Measurements from ENCODE around the gene DAPK3.

DNA sequence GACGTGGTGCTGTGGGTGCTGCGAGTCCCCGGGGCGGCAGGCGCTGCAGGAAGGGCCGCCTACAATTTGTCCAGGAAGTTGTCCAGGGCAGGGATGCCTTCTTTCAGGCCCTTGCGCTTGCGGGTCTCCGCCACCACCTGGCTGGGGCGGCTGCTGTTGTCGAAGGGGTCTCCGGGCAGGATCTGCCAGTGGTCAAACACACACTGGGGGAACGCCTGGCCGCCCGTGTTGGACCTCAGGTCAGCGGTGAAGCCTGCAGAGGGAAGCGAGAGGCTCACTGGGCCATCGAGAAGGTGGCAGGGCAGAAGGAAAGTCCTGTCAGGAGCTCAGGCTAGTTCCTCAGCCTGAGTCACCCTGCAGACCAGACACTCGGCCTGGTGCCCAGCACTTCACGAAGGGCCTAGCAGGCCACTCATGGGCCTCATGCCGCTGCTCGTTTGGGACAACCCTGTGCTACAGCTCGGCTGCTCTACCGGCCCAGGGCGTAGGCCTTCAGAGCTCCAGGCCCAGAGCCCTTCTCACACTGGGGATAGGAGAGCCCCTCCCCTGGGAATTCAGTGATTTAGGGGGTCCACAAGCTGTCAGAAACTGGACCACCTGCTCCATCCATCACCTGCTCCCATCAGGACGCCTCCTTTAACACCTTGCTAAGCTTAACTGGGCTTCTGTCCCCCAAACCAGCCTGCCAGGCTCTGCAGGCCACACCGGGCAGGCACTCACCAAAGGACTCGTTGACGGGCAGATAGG lies 5.8 kb upstream of the DAPK3 start:
- TF ChIP-seq, protein P1, sequence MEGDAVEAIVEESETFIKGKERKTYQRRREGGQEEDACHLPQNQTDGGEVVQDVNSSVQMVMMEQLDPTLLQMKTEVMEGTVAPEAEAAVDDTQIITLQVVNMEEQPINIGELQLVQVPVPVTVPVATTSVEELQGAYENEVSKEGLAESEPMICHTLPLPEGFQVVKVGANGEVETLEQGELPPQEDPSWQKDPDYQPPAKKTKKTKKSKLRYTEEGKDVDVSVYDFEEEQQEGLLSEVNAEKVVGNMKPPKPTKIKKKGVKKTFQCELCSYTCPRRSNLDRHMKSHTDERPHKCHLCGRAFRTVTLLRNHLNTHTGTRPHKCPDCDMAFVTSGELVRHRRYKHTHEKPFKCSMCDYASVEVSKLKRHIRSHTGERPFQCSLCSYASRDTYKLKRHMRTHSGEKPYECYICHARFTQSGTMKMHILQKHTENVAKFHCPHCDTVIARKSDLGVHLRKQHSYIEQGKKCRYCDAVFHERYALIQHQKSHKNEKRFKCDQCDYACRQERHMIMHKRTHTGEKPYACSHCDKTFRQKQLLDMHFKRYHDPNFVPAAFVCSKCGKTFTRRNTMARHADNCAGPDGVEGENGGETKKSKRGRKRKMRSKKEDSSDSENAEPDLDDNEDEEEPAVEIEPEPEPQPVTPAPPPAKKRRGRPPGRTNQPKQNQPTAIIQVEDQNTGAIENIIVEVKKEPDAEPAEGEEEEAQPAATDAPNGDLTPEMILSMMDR (conservative IDR thresholded peaks at IDR 0.05; ENCODE audit: low read length) = no peak
- no peak for TF ChIP-seq EZH2phosphoT487 (IDR thresholded peaks at IDR 0.05; ENCODE audit: borderline replicate concordance)

Measured in Loucy (cell line).